K562 (cell line): ENCODE data around the gene MYO16.

Experiments used
- CCAR2 ChIP-seq: fragments of 200-400 bp; formaldehyde crosslinking; IDR thresholded peaks from 2 replicates; pipeline ENCODE4 v1.6.1; 2017; ENCODE audit warnings: mild to moderate bottlenecking, low read depth, low read length
- MXI1 ChIP-seq: IDR thresholded peaks from 2 replicates; pipeline ENCODE4 v1.6.1; 2011; ENCODE audit warnings: low read depth, mild to moderate bottlenecking, improper control_type of control experiment, low read length
- NFE2 ChIP-seq: IDR thresholded peaks from 2 replicates; pipeline ENCODE4 v1.6.1; 2014; ENCODE audit warnings: antibody characterized with exemption, low read depth
- NFIC ChIP-seq: fragments of 450-650 bp; IDR thresholded peaks from 2 replicates; pipeline ENCODE4 v1.6.1; 2017; ENCODE audit warnings: mild to moderate bottlenecking, inconsistent platforms

- no peak for TF ChIP-seq MXI1
- TF ChIP-seq CCAR2, result no peak
- TF ChIP-seq NFIC, result no peak
- no peak for TF ChIP-seq NFE2
Observed at GRCh38 chr13:109141706-109142105, 512.3 kb downstream of the MYO16 start.
